HUES6 (cell line): ENCODE data around the gene ZNF385B.

Experiments used
- H3K27ac ChIP-seq: 2 replicates; pipeline ENCODE4 v1.7.0; 2013; ENCODE audit warnings: low read depth, mild to moderate bottlenecking, low read length, inconsistent platforms
- H3K27me3 ChIP-seq: 2 replicates; pipeline ENCODE4 v1.6.1; 2013; ENCODE audit warnings: low read length; ENCODE audit not compliant: control insufficient read depth, insufficient read depth
- H3K36me3 ChIP-seq: 2 replicates; pipeline ENCODE4 v1.6.1; 2013; ENCODE audit warnings: low read length; ENCODE audit not compliant: control insufficient read depth, insufficient read depth
- H3K4me1 ChIP-seq: 2 replicates; pipeline ENCODE4 v1.6.1; 2013; ENCODE audit warnings: low read length; ENCODE audit not compliant: control insufficient read depth, insufficient read depth
- H3K4me3 ChIP-seq: 2 replicates; pipeline ENCODE4 v1.5.1; 2013; ENCODE audit warnings: low read depth, low read length
- H3K9ac ChIP-seq: one replicate; pipeline ENCODE4 v1.6.1; 2013; ENCODE audit warnings: mild to moderate bottlenecking, low read length
- H3K9me3 ChIP-seq: 2 replicates; pipeline ENCODE4 v1.6.1; 2013; ENCODE audit warnings: low read depth, low read length; ENCODE audit not compliant: control insufficient read depth, insufficient read depth

ZNF385B gene

DNA sequence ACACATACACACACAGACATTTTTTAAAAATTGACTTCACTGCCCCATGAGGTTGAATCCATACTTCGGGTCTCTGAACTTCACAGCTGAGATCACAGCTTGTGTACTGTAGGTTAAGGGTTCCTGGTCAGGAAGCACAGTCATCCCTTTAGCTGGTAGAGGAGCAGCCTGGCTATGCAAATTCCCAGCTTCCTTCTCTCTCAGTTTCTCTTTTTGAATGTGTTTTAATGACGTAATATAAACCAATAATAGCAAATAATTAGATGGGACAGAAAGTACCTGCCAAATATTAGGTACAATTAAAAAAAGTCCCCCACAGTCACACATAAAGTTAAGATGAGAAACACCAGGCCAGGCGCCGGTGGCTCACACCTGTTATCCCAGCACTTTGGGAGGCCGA lies 178.7 kb downstream of the ZNF385B start:
- Histone ChIP-seq H3K4me1 (no peaks in the 10 kb centered on the region), H3K4me3 (no peak overlapping the region), H3K9ac (no peak overlapping the region), H3K9me3 (peaks cover 4% of the 10 kb centered on the region; the same call in 1 of the 2 replicates), H3K27ac (no peak overlapping the region), H3K27me3 (no peaks in the 10 kb centered on the region), H3K36me3 (no peaks in the 10 kb centered on the region)

GRCh38 chr2:179677746-179678505 lies 183.5 kb downstream of the ZNF385B start:
- Histone ChIP-seq H3K27ac (no peak overlapping the region), H3K4me1 (no peaks in the 10 kb centered on the region), H3K4me3 (no peak overlapping the region), H3K27me3 (no peaks in the 10 kb centered on the region), H3K36me3 (no peaks in the 10 kb centered on the region), H3K9me3 (no peaks in the 10 kb centered on the region), H3K9ac (no peak overlapping the region)

- Histone ChIP-seq H3K27ac (no peak overlapping the region), H3K9ac (no peak overlapping the region), H3K36me3 (no peaks in the 10 kb centered on the region), H3K4me1 (no peaks in the 10 kb centered on the region), H3K4me3 (no peak overlapping the region), H3K9me3 (no peaks in the 10 kb centered on the region), H3K27me3 (no peaks in the 10 kb centered on the region)
These were observed 184.2 kb downstream of the ZNF385B start for GRCh38 chr2:179677077-179677688.

DNA sequence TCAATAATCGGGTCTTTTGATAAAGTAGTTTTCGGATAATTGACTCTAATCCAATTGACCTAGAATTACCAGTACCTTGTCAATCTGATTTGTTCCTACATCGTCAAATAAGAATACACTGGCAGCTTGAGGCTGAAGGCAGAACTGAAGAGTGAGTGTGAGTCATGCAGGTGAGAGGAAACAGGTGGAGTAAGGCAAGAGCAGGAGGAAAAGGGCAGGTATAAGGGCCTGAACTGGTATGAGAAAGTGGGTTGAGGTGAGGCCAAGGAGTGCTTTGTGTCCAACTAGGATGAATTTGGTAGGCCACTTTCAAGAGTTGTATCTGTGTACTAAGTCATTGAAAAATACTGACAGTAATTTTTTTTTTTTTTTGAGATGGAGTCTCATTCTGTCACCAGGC lies 186.0 kb downstream of the ZNF385B start:
- no peaks in the 10 kb centered on the region for H3K4me1 ChIP-seq
- H3K9ac ChIP-seq, result no peak overlapping the region
- H3K9me3 ChIP-seq, result no peaks in the 10 kb centered on the region
- H3K27ac ChIP-seq, result no peak overlapping the region
- H3K36me3 ChIP-seq, result no peaks in the 10 kb centered on the region
- H3K27me3 ChIP-seq, result no peaks in the 10 kb centered on the region
- no peak overlapping the region for H3K4me3 ChIP-seq

DNA sequence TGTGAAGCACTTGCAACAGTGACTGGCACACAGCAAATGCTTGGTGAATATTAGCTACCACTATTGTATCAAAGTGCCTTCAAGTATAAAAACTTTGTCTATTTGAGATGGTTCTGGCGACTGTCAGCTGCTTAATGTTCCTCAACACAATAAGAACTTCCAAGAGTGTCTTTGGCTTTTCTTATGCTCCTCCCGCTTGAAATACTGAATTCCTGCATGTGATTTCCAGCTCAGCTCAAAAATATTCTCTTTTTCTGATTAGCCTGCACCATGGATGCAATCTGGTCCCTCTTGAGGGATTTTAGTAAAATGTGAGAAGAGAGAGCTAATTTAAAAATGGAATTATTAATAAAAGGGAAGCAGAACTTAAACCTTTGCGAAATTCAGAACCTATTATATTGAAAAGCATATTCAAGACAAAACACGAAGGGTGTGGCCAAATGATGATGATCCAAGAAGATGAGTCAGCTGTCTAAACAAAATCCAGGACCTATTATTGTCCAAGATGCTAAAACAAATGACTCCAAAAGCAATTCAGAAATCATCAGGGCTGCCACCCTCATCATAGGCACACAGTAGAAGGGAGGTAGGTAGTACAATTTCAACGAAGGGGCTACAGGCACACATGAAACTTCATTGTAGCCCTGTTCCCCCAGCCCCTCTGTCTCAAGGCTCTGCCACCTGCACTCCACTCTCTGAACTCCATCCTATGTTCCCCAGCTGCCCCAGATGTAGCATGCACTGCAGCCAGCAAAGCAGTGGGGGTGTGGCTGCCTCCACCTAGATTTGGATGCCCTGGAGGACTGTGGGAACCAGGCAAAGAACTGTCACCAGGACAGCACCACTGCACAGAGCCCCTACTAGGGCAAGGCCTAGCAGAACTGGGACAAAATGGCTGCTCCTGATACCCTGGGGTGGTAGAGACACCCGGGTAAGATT lies 190.1 kb downstream of the ZNF385B start:
- Histone ChIP-seq H3K9me3 (no peaks in the 10 kb centered on the region), H3K36me3 (no peaks in the 10 kb centered on the region), H3K4me3 (no peak overlapping the region), H3K4me1 (no peaks in the 10 kb centered on the region), H3K27ac (no peak overlapping the region), H3K9ac (no peak overlapping the region), H3K27me3 (no peaks in the 10 kb centered on the region)

GRCh38 chr2:179669196-179669595 lies 192.2 kb downstream of the ZNF385B start:
- H3K9me3 ChIP-seq, result no peaks in the 10 kb centered on the region
- H3K27me3 ChIP-seq, result no peaks in the 10 kb centered on the region

DNA sequence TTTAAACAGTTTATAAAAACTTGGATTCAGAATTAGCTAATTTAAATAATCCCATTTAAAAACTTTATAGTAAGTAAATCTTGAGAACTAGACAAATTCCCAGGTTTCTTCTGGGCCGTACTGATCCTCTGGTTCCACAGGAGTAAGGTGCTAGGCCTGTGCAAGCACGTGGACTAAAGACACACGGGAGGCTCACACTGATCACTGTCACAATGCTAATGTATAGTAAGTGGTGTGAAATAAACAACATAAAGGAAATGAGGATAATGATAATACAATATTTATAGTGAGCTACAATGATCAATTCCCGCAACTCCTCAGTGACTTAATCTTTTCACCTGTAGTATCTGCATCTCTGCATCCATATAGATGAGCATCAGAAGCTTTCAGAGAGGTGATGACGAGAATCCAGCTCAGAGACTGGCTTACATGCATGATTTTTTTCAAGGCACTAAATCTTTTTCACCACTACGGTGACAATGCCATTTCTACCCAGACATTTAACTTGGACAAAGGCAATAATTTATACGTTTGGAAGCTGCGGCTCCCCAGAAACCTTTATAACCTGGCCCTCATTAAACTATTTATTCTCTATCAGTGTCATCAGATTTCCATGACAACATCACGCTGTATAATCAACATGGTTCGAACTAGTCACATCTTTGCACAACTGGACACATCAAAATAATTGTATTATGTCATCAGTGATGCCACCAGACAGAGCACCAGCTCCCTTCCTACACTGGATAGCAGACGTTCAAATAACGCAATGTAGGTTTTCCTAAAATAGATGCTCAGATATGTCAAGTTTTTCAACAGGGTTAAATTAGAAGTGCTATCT lies 196.2 kb downstream of the ZNF385B start:
- Histone ChIP-seq H3K9ac (no peak overlapping the region), H3K4me3 (no peak overlapping the region), H3K4me1 (no peaks in the 10 kb centered on the region), H3K27me3 (no peaks in the 10 kb centered on the region), H3K9me3 (no peaks in the 10 kb centered on the region), H3K27ac (no peak overlapping the region), H3K36me3 (no peaks in the 10 kb centered on the region)

More at GRCh38 chr2:179669196-179669595, 192.2 kb downstream of the ZNF385B start:
- H3K9ac ChIP-seq, result no peak overlapping the region
- no peak overlapping the region for H3K27ac ChIP-seq
- no peak overlapping the region for H3K4me3 ChIP-seq
- H3K36me3 ChIP-seq, result no peaks in the 10 kb centered on the region
- H3K4me1 ChIP-seq, result no peaks in the 10 kb centered on the region

DNA sequence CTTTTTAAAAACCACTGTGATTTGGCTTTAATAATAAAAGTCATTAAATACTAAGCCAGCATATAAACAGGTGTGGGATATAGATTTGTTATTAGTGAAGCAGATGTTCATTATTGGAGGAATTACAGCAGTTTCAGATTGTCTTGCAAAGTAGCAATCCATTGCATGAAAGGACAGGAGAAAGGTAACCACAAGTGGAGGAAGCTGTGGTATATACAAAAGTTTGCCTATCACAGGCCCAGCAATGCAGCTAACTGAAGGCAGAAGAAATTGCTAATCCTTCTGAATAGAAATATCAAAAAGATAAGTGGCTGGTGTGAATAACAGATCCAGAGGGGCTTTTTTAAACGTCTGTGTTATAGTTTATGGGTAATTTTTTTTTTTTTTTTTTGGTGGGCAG lies 199.4 kb downstream of the ZNF385B start:
- Histone ChIP-seq H3K36me3 (no peaks in the 10 kb centered on the region), H3K9me3 (no peaks in the 10 kb centered on the region), H3K9ac (no peak overlapping the region), H3K4me3 (no peak overlapping the region), H3K4me1 (no peaks in the 10 kb centered on the region), H3K27me3 (no peaks in the 10 kb centered on the region), H3K27ac (no peak overlapping the region)

DNA sequence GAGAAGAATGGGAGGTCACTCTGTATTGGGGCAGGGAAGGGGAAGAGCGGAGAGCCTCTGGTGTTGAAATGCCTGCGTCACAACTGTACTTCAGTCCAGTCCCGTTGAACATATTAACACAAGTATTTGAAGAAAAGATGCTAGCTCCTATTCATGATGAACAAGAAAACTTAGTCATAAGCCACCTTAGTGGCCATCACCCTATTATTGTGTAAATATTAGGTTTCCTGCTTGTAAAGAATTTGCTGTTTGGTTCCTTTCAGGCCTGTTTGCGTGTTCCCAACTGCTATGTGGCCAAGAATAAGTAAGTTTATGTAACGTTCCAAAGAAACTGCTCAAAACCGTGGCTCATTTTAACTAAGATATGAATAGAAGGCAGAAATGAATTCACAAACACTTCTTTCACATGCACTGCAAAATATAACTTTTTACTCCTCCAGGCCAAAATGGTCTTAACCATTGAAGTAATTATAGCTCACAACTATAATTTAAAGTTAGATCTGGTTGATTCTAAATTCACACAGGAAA lies 204.3 kb downstream of the ZNF385B start:
- H3K9ac ChIP-seq, result no peak overlapping the region
- no peaks in the 10 kb centered on the region for H3K9me3 ChIP-seq
- no peaks in the 10 kb centered on the region for H3K4me1 ChIP-seq
- no peaks in the 10 kb centered on the region for H3K27me3 ChIP-seq
- H3K4me3 ChIP-seq, result no peak overlapping the region
- H3K36me3 ChIP-seq, result no peaks in the 10 kb centered on the region
- no peak overlapping the region for H3K27ac ChIP-seq

DNA sequence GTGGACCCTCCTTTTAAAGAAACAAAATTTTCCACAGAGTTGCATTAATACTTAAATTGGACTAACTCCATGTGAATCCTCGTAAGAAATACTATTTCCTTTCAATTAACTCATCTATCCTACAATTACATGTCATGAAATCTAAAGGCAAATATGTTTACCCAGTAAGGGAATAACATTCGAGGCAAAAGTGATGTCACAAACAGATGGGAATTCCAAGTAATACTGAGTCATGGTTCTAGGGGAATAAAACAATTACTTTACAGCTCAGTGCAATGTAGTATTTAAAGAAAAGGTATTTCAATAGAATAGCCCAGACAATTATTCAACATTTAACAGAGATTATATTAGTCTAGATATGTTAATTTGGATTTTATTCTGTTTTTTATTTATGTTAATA lies 205.8 kb downstream of the ZNF385B start:
- H3K27ac ChIP-seq, result no peak overlapping the region
- no peak overlapping the region for H3K9ac ChIP-seq

More for the DNA sequence above, 205.8 kb downstream of the ZNF385B start:
- Histone ChIP-seq H3K4me1 (no peaks in the 10 kb centered on the region), H3K4me3 (no peak overlapping the region), H3K36me3 (no peaks in the 10 kb centered on the region), H3K9me3 (no peaks in the 10 kb centered on the region), H3K27me3 (no peaks in the 10 kb centered on the region)
